ENCODE results near the gene NRG2.

- TF ChIP-seq POLR2A (IDR thresholded peaks at IDR 0.05) (no peak), CTCF (IDR thresholded peaks at IDR 0.05) (no peak)
Measured at GRCh38 chr5:139947727-139948126, 95.4 kb downstream of the NRG2 start.

Measured in breast epithelium (tissue), 3 donors.